ENCODE data around the gene C16orf95.

- TF ChIP-seq CTCF (conservative IDR thresholded peaks at IDR 0.05; ENCODE audit: low read depth, low read length): no peak
- TF ChIP-seq POLR2A (IDR thresholded peaks at IDR 0.05; ENCODE audit: low read depth, low read length): no peak
- TF ChIP-seq MXI1 (IDR thresholded peaks at IDR 0.05; ENCODE audit: borderline replicate concordance, low read depth, low read length): no peak
- TF ChIP-seq SMC3 (IDR thresholded peaks at IDR 0.05; ENCODE audit: low read depth, low read length): no peak
- TF ChIP-seq CEBPB (IDR thresholded peaks at IDR 0.05; ENCODE audit: low read depth, low read length): no peak
- TF ChIP-seq BHLHE40 (IDR thresholded peaks at IDR 0.05; ENCODE audit: low read depth, low read length): no peak
- no peak for TF ChIP-seq NFE2L2 (IDR thresholded peaks at IDR 0.05; ENCODE audit: low read depth, low read length)
- TF ChIP-seq ELK1 (IDR thresholded peaks at IDR 0.05; ENCODE audit: borderline replicate concordance, low read depth, low read length): no peak
- TF ChIP-seq, protein P1, sequence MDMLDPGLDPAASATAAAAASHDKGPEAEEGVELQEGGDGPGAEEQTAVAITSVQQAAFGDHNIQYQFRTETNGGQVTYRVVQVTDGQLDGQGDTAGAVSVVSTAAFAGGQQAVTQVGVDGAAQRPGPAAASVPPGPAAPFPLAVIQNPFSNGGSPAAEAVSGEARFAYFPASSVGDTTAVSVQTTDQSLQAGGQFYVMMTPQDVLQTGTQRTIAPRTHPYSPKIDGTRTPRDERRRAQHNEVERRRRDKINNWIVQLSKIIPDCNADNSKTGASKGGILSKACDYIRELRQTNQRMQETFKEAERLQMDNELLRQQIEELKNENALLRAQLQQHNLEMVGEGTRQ (IDR thresholded peaks at IDR 0.05; ENCODE audit: low read depth, low read length): no peak
- no peak for TF ChIP-seq RAD21 (IDR thresholded peaks at IDR 0.05; ENCODE audit: low read length)
- TF ChIP-seq MAZ (IDR thresholded peaks at IDR 0.05; ENCODE audit: borderline replicate concordance, low read depth, low read length): no peak
Measured at GRCh38 chr16:87348616-87349157, 31.5 kb upstream of the C16orf95 start.

Data from IMR-90 (cell line).